Liver (tissue), 9 donors: ENCODE results near the gene RABGGTA. TPM values are rescaled to one million over a fixed set of nuclear protein-coding genes. Genes with fewer than 3 reads are reported as not detected.

ENCODE experiments used
- DNase-seq: peaks from one replicate; pipeline ENCODE4 v3.0.0-alpha.2; 2017; ENCODE audit warnings: low spot score
- H3K27ac ChIP-seq, 2 donors: one replicate each; pipeline ENCODE4 v1.7.0; 2013; ENCODE audit warnings: inconsistent platforms in 2 of 2, low read length in 2 of 2, control low read depth in 1 of 2, low read depth in 1 of 2, mild to moderate bottlenecking in 1 of 2
- H3K27me3 ChIP-seq, 4 donors: one replicate each; pipeline versions ENCODE4 v1.6.1 to v1.7.0; 2013; ENCODE audit warnings: low read length in 3 of 4, inconsistent platforms in 1 of 4, mild to moderate bottlenecking in 1 of 4, moderate library complexity in 1 of 4; ENCODE audit not compliant: control insufficient read depth in 4 of 4, insufficient read depth in 4 of 4
- H3K36me3 ChIP-seq, 4 donors: one replicate each; pipeline versions ENCODE4 v1.6.1 to v1.7.0; 2013; ENCODE audit warnings: low read length in 3 of 4, mild to moderate bottlenecking in 3 of 4, low read depth in 1 of 4, moderate library complexity in 1 of 4; ENCODE audit not compliant: control insufficient read depth in 4 of 4, insufficient read depth in 3 of 4
- H3K4me1 ChIP-seq, 4 donors: one replicate each; pipeline versions ENCODE4 v1.6.1 to v1.7.0; 2013; ENCODE audit warnings: low read length in 3 of 4, mild to moderate bottlenecking in 3 of 4, moderate library complexity in 1 of 4; ENCODE audit not compliant: control insufficient read depth in 4 of 4, insufficient read depth in 4 of 4
- H3K4me3 ChIP-seq, 3 donors: one replicate each; pipeline versions ENCODE4 v1.6.1 to v1.7.0; 2013; ENCODE audit warnings: low read length in 3 of 3, control low read depth in 1 of 3, low read depth in 1 of 3, mild to moderate bottlenecking in 1 of 3
- H3K9ac ChIP-seq, 2 donors: one replicate each; pipeline ENCODE4 v1.7.0; 2013; ENCODE audit warnings: low read length in 2 of 2, mild to moderate bottlenecking in 2 of 2, moderate library complexity in 2 of 2, control low read depth in 1 of 2, low read depth in 1 of 2
- H3K9me3 ChIP-seq, 4 donors: one replicate each; pipeline versions ENCODE4 v1.6.1 to v1.7.0; 2013; ENCODE audit warnings: low read length in 3 of 4; ENCODE audit not compliant: control insufficient read depth in 4 of 4
- EGR1 ChIP-seq, 2 donors: IDR thresholded peaks; 2 replicates each; pipeline ENCODE4 v1.6.1; 2016 to 2018; ENCODE audit warnings: antibody characterized with exemption in 2 of 2, low read depth in 2 of 2
- FOXA1 ChIP-seq: IDR thresholded peaks from 2 replicates; pipeline ENCODE4 v1.6.1; 2016; ENCODE audit warnings: antibody characterized with exemption
- FOXA2 ChIP-seq: IDR thresholded peaks from 2 replicates; pipeline ENCODE4 v1.6.1; 2016; ENCODE audit warnings: antibody characterized with exemption
- GABPA ChIP-seq, 2 donors: IDR thresholded peaks in 1 of 2; conservative IDR thresholded peaks in 1 of 2; 2 replicates each; pipeline ENCODE4 v1.6.1; 2016; ENCODE audit warnings: antibody characterized with exemption in 2 of 2, mild to moderate bottlenecking in 1 of 2, moderate library complexity in 1 of 2
- HNF4A ChIP-seq, 2 donors: conservative IDR thresholded peaks; 2 replicates each; pipeline ENCODE4 v1.6.1; 2016; ENCODE audit warnings: antibody characterized with exemption in 2 of 2, mild to moderate bottlenecking in 2 of 2
- HNF4G ChIP-seq: IDR thresholded peaks from 2 replicates; pipeline ENCODE4 v1.6.1; 2016; ENCODE audit warnings: antibody characterized with exemption
- JUND ChIP-seq, 2 donors: IDR thresholded peaks; 2 replicates each; pipeline ENCODE4 v1.6.1; 2016; ENCODE audit warnings: antibody characterized with exemption in 2 of 2
- NR2F2 ChIP-seq: IDR thresholded peaks from 2 replicates; pipeline ENCODE4 v1.6.1; 2016; ENCODE audit warnings: antibody characterized with exemption
- RAD21 ChIP-seq, 2 donors: IDR thresholded peaks; 2 replicates each; pipeline ENCODE4 v1.6.1; 2016; ENCODE audit warnings: antibody characterized with exemption in 2 of 2, mild to moderate bottlenecking in 2 of 2
- RXRA ChIP-seq, 2 donors: IDR thresholded peaks; 2 replicates each; pipeline ENCODE4 v1.6.1; 2017 to 2018; ENCODE audit warnings: antibody characterized with exemption in 2 of 2, mild to moderate bottlenecking in 1 of 2
- SP1 ChIP-seq: IDR thresholded peaks from 2 replicates; pipeline ENCODE4 v1.6.1; 2018; ENCODE audit warnings: antibody characterized with exemption, mild to moderate bottlenecking
- TAF1 ChIP-seq: conservative IDR thresholded peaks from 2 replicates; pipeline ENCODE4 v1.6.1; 2016; ENCODE audit warnings: antibody characterized with exemption, mild to moderate bottlenecking
- YY1 ChIP-seq: IDR thresholded peaks from 2 replicates; pipeline ENCODE4 v1.6.1; 2016; ENCODE audit warnings: antibody characterized with exemption, mild to moderate bottlenecking
- WGBS: extraction: QIAGEN DNeasy Blood & Tissue Kit; methylation state at CpG from one replicate; pipeline ENCODE4 v1.1.7; 2013; 5-methylcytosine and 5-hydroxymethylcytosine counted together
- polyA plus RNA-seq, 2 donors: library from polyadenylated mRNA; stranded (reverse) in 1 of 2; unstranded in 1 of 2; fragments of 200-250 nt in 1 of 2; fragments of >200 nt in 1 of 2; fragmentation: Nextera tagmentation in 1 of 2; extraction: Ambion mirVana in 1 of 2; gene quantifications; one replicate each; pipeline versions ENCODE4 v1.2.1 to v1.2.3, GENCODE V29; 2013 to 2015
- total RNA-seq, 2 donors: library from RNA; depleted of rRNA; stranded (reverse); fragments of >200 nt; gene quantifications; one replicate each; pipeline ENCODE4 v1.2.3, GENCODE V29; 2014
- TF ChIP-seq, protein P1 (sequence below): IDR thresholded peaks from 2 replicates; pipeline ENCODE4 v1.6.1; 2016; ENCODE audit warnings: antibody characterized with exemption
- TF ChIP-seq, protein P2 (sequence below): IDR thresholded peaks from 2 replicates; pipeline ENCODE4 v1.6.1; 2016; ENCODE audit warnings: antibody characterized with exemption
- TF ChIP-seq, protein P3 (sequence below): fragments of 150-350 bp; IDR thresholded peaks from 2 replicates; pipeline ENCODE4 v1.5.1; 2017; ENCODE audit warnings: improper control_type of control experiment, low read depth, low read length; ENCODE audit not compliant: missing input control
- TF ChIP-seq, protein P4 (sequence below): IDR thresholded peaks from 2 replicates; pipeline ENCODE4 v1.6.1; 2016; ENCODE audit warnings: antibody characterized with exemption, mild to moderate bottlenecking
- TF ChIP-seq, protein P5 (sequence below): IDR thresholded peaks from 2 replicates; pipeline ENCODE4 v1.6.1; 2016; ENCODE audit warnings: antibody characterized with exemption
- donor health status: healthy.
- donor health status: healthy.
- donor health status: healthy.
- donor health status: healthy.
- donor health status: healthy.

Gene RABGGTA
- total and polyA plus RNA-seq, 4 donors = 7.5 to 19.7 (median 13.2) TPM

DNA sequence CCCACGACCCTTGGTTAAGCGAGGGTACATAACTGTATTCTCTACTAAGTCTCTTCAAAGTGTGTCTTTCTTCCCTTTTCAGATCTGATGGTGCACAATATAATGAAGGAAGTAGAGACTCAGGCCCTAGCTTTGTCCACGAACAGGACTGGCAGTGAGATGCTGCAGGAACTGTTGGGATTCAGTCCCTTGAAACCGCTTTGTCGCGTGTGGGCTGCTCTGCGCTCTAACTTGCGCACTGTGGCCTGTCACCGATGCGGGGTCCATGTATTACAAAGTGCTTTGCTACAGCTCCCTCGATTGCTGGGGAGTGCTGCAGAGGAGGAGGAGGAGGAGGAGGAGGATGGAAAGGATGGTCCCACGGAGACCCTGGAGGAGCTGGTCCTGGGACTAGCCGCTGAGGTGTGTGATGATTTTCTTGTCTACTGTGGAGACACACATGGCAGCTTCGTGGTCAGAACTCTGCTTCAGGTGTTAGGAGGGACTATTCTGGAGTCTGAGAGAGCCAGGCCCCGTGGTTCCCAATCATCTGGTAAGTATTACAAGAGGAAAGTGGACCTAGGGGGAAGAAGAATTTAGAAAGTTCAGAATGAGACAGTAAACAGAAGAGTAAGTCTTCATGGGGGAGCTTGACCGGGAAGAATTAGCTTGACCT is 29.1 kb upstream of the RABGGTA start:
- Histone ChIP-seq H3K9me3 (no peaks in the 10 kb centered on the region), H3K27ac (peak overlapping the region; percentile 90 to 94), H3K9ac (peak overlapping the region; percentile 71 to 80), H3K4me1 (peaks cover 12 to 89% (median 77%) of the 10 kb centered on the region in 4 donors), H3K4me3 (peak overlapping the region; percentile 72 to 86 (median 83)), H3K27me3 (no peaks in the 10 kb centered on the region), H3K36me3 (peaks cover 9 to 46% (median 33%) of the 10 kb centered on the region in 4 donors)
- DNase-seq = no peak
- WGBS = 25% methylated on average over 16 of the region's 16 CpGs
- TF ChIP-seq NR2F2 (no peak), EGR1 (IDR thresholded peaks at IDR 0.05; ENCODE audit: low read depth in 2 of 2) (no peak), TAF1 (no peak), HNF4A (conservative IDR thresholded peaks at IDR 0.05) (no peak), RXRA (IDR thresholded peaks at IDR 0.05) (no peak), FOXA2 (no peak), SP1 (no peak), JUND (IDR thresholded peaks at IDR 0.05) (no peak), YY1 (no peak), HNF4G (no peak), RAD21 (IDR thresholded peaks at IDR 0.05) (no peak), GABPA (IDR thresholded peaks at IDR 0.05 in 1 of 2, conservative IDR thresholded peaks at IDR 0.05 in 1 of 2) (no peak)
- TF ChIP-seq, protein P1, sequence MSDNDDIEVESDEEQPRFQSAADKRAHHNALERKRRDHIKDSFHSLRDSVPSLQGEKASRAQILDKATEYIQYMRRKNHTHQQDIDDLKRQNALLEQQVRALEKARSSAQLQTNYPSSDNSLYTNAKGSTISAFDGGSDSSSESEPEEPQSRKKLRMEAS = no peak
- TF ChIP-seq, protein P2, sequence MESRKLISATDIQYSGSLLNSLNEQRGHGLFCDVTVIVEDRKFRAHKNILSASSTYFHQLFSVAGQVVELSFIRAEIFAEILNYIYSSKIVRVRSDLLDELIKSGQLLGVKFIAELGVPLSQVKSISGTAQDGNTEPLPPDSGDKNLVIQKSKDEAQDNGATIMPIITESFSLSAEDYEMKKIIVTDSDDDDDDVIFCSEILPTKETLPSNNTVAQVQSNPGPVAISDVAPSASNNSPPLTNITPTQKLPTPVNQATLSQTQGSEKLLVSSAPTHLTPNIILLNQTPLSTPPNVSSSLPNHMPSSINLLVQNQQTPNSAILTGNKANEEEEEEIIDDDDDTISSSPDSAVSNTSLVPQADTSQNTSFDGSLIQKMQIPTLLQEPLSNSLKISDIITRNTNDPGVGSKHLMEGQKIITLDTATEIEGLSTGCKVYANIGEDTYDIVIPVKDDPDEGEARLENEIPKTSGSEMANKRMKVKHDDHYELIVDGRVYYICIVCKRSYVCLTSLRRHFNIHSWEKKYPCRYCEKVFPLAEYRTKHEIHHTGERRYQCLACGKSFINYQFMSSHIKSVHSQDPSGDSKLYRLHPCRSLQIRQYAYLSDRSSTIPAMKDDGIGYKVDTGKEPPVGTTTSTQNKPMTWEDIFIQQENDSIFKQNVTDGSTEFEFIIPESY = no peak

DNA sequence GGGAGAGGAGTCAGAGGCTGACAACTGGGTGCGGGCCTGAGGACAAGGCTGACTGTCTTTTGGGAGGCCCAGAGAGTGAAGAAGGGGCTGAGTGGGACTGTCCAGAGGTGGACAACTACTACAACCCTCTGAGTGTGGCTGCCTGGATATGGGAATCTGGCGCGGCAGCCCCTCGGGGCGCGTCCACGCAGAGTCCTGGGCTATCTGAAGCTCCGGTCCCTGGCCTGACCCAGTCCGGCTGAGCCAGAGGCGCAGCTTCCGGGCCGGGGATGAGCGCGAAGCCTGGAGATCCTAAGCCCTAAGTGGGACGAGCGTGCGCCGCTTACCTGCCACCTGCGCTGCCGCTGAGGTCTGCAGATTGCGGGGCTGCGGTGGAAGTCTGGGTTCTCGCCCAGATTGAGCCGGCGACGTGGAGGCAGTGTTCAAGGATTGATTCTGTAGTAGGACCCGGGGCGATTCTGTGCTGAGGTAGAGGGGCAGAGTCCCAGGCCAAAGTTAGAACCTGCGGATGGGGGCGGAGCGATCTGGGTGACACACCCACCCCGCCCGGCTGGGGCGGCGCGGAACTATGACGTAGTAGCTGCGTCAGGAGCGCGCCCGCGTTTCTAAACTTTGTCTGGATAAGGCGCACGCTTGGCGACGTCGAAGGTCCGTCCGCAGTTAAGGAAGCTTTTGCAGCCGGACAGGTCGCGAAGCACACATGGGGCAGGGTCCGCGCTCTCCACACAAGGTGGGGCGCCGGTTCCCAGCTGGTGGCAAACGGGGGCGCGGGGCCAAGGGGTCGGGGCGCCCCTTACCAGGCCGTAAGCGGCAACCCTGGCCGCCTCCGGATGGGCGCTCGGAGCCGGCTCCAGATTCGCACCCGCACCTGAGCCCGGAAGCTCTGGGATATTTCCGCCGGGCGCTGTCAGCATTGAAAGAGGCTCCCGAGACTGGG is 28.1 kb upstream of the RABGGTA start, which contains the start of the genes DHRS1 and NOP9:
DHRS1 (minus strand) TSS at position 526 of the 937 bp plus-strand sequence. CDS start 674 bp downstream, outside the sequence.
NOP9 (plus strand) TSS at position 596 of the 937 bp plus-strand sequence; CDS start at position 701, 105 bp downstream.
- peak within 1 kb of the TSS; percentile 90 to 94 for H3K27ac ChIP-seq
- peak within 1 kb of the TSS; percentile 71 to 80 for H3K9ac ChIP-seq
- H3K4me3 ChIP-seq = peak within 1 kb of the TSS; percentile 80 to 86 (median 83)
- H3K27me3 ChIP-seq = no peaks in the 10 kb centered on the region
- WGBS = under 1% methylated on average over 75 of the region's 75 CpGs
- H3K4me1 ChIP-seq = peaks cover 8 to 82% (median 69%) of the 10 kb centered on the region in 4 donors
- peaks cover 7 to 40% (median 30%) of the 10 kb centered on the region in 4 donors for H3K36me3 ChIP-seq
- no peaks in the 10 kb centered on the region for H3K9me3 ChIP-seq
- peak; percentile 98 for DNase-seq
- TF ChIP-seq FOXA1 (peak; percentile 48), NR2F2 (no peak), HNF4A (conservative IDR thresholded peaks at IDR 0.05) (peak; percentile 69 to 87), HNF4G (no peak), RXRA (IDR thresholded peaks at IDR 0.05) (peak; percentile 27 to 58), SP1 (peak; percentile 74), FOXA2 (no peak), YY1 (peak; percentile 65), GABPA (IDR thresholded peaks at IDR 0.05 in 1 of 2, conservative IDR thresholded peaks at IDR 0.05 in 1 of 2) (peak in 1 of 2 donors; percentile 61), EGR1 (IDR thresholded peaks at IDR 0.05; ENCODE audit: low read depth in 2 of 2) (peak in 1 of 2 donors; percentile 24), TAF1 (no peak), RAD21 (IDR thresholded peaks at IDR 0.05) (peak; percentile 10 to 38)
- TF ChIP-seq, protein P3, sequence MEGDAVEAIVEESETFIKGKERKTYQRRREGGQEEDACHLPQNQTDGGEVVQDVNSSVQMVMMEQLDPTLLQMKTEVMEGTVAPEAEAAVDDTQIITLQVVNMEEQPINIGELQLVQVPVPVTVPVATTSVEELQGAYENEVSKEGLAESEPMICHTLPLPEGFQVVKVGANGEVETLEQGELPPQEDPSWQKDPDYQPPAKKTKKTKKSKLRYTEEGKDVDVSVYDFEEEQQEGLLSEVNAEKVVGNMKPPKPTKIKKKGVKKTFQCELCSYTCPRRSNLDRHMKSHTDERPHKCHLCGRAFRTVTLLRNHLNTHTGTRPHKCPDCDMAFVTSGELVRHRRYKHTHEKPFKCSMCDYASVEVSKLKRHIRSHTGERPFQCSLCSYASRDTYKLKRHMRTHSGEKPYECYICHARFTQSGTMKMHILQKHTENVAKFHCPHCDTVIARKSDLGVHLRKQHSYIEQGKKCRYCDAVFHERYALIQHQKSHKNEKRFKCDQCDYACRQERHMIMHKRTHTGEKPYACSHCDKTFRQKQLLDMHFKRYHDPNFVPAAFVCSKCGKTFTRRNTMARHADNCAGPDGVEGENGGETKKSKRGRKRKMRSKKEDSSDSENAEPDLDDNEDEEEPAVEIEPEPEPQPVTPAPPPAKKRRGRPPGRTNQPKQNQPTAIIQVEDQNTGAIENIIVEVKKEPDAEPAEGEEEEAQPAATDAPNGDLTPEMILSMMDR = no peak
- TF ChIP-seq, protein P4, sequence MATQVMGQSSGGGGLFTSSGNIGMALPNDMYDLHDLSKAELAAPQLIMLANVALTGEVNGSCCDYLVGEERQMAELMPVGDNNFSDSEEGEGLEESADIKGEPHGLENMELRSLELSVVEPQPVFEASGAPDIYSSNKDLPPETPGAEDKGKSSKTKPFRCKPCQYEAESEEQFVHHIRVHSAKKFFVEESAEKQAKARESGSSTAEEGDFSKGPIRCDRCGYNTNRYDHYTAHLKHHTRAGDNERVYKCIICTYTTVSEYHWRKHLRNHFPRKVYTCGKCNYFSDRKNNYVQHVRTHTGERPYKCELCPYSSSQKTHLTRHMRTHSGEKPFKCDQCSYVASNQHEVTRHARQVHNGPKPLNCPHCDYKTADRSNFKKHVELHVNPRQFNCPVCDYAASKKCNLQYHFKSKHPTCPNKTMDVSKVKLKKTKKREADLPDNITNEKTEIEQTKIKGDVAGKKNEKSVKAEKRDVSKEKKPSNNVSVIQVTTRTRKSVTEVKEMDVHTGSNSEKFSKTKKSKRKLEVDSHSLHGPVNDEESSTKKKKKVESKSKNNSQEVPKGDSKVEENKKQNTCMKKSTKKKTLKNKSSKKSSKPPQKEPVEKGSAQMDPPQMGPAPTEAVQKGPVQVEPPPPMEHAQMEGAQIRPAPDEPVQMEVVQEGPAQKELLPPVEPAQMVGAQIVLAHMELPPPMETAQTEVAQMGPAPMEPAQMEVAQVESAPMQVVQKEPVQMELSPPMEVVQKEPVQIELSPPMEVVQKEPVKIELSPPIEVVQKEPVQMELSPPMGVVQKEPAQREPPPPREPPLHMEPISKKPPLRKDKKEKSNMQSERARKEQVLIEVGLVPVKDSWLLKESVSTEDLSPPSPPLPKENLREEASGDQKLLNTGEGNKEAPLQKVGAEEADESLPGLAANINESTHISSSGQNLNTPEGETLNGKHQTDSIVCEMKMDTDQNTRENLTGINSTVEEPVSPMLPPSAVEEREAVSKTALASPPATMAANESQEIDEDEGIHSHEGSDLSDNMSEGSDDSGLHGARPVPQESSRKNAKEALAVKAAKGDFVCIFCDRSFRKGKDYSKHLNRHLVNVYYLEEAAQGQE = peak; percentile 91
- TF ChIP-seq, protein P1 = peak; percentile 81
- TF ChIP-seq, protein P2 = no peak
- TF ChIP-seq, protein P5, sequence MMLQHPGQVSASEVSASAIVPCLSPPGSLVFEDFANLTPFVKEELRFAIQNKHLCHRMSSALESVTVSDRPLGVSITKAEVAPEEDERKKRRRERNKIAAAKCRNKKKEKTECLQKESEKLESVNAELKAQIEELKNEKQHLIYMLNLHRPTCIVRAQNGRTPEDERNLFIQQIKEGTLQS = no peak
